HG02588 (cell line): ENCODE measurements around the gene LRRC1.

Experiments
- ATAC-seq: cut with Tn5 transposase; IDR thresholded peaks from one replicate; pipeline ENCODE4 v1.9.1; 2021; ENCODE audit warnings: mild to moderate bottlenecking, moderate library complexity; ENCODE audit not compliant: unreplicated experiment

Gene LRRC1

DNA sequence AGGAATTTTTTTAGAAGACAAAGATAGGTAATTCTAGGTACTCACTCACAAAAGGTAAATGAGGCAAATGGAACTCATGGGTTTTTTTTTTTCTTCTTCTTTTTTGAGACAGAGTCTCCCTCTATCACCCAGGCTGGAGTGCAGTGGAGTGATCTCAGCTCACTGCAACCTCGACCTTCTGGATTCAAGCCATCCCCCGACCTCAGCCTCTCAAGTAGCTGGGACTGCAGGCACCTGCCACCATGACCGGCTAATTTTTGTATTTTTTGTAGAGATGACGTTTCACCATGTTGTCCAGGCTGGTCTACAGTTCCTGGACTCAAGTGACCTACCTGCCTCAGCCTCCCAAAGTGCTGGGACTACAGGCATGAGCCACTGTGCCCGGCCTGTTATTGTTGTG, 126.1 kb downstream of the LRRC1 start:
- ATAC-seq, result no peak

DNA sequence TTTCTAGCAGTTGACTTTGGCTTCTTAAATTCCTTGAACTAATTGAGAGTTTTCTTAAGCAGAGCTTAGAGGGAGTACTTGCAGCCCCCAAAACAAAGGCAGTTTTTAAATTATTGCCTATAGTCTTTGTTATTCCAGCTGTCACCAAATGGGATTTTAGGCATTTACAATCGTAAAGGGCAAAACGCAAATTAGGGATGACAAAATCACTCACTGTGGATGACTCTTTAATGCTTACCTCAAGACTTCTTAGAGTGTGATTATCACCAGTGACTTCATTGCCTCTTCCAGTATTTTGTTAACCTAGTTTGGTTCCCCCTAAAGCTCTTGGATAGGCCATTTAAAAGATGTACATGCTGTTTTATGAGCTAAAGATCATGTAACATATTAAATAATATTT, 126.8 kb downstream of the LRRC1 start:
- ATAC-seq, result no peak

- no peak for ATAC-seq
These were observed 127.8 kb downstream of the LRRC1 start for GRCh38 chr6:53922539-53922981.

- ATAC-seq, result peak; percentile 69
These were observed 129.5 kb downstream of the LRRC1 start for GRCh38 chr6:53924277-53924676.

- no peak for ATAC-seq
These were observed 130.1 kb downstream of the LRRC1 start for GRCh38 chr6:53924821-53925422.

- no peak for ATAC-seq
These were observed 131.1 kb downstream of the LRRC1 start for GRCh38 chr6:53925891-53926290.

DNA sequence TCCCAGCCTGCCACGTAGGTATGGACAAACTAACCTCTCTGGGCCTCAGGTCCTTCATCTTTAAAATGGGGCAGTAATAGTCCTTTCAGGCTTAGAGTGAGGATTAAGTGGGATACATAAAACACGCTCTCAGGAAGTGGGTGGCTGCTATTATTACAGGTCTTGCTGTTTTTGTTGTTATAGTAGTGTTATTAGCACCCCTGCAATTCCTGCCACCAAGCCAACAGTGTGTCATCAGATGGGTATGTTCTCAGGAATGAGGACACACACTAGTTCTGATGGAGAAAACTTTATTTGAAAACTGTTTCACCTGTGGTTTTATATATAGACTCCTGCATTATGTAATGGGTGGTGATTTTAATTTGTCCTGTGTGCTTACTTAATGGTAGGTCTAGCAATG, 131.7 kb downstream of the LRRC1 start:
- ATAC-seq, result no peak

GRCh38 chr6:53928641-53929040, 133.8 kb downstream of the LRRC1 start:
- no peak for ATAC-seq

- no peak for ATAC-seq
These were observed 134.4 kb downstream of the LRRC1 start for GRCh38 chr6:53929041-53929820.

DNA sequence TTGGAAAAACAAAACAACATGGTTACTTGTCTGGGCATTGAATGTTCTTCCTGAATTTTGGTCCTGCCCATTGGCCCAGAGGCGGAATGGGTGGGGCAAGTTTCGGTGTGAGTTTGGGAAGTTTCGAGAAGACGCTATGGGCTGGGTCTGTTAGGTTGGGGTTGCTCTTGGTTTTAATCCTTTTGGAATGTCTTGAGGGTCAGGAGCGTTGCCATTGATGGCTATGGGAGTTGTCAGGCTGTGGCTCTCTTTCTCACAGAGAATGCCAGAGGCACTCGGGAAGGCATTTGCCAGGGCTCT, 135.0 kb downstream of the LRRC1 start:
- ATAC-seq, result no peak

DNA sequence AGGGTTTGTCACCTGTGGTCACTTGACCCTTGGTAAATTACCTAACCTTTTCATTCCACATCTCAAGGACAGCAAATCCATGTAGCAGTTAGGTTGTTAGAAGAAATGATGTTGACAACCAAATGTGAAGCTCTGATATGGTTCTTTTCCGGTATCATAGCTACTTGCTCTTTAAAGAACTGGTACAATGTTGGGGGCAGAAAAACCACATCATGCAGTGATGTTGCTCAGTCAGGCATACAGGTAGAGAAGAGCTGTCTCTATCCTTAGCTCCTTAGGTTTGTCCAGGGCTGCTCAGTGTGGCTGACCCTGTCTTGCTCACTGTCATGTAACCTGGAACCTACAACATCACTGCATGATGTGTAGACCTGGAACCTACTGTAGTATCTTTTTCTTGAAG, 135.5 kb downstream of the LRRC1 start:
- ATAC-seq, result no peak

- ATAC-seq, result no peak
These were observed 136.3 kb downstream of the LRRC1 start for GRCh38 chr6:53931086-53931485.

GRCh38 chr6:53932516-53932915, 137.7 kb downstream of the LRRC1 start:
- ATAC-seq, result no peak

GRCh38 chr6:53934023-53934422, 139.2 kb downstream of the LRRC1 start:
- ATAC-seq, result no peak

DNA sequence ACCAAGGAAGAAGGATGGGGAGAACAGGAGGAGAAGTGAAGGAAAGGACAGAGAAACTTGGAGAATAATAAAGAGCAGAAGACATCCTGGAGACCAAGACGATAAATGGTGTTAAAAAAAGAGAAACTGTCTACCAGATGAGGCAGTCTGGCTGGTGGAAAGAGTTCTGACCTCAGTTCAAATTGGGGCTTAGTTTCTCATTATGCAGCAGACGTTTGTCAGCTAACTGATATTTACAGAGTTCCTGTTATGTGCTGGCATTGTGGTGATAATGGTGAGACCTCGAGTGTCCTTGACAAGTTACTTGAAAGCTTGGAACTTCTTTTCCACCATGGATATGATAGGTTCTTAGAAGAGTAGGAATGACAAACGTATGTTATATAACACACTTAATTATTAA, 142.7 kb downstream of the LRRC1 start:
- no peak for ATAC-seq

DNA sequence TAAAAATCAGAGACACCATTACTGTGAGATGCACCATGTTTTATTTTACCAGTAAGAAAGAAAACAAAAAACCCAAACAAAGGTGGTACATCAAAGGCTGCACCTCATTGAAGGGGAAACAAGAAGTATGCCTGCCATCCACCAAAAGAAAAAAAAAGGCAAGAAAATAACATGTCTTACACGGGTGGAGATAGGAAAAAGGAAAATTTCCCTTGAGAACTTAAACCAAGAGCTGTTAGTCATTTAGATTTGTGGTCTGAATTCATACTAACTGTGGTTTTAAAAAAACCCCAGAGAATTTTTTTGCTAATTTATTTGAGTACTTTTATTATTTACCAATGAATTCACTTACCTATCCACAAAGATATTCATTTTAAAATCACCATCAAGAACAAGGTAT, 144.0 kb downstream of the LRRC1 start:
- no peak for ATAC-seq

- ATAC-seq, result no peak
These were observed 145.0 kb downstream of the LRRC1 start for GRCh38 chr6:53939830-53940229.

GRCh38 chr6:53943395-53943794, 148.6 kb downstream of the LRRC1 start:
- no peak for ATAC-seq

GRCh38 chr6:53944091-53944490, 149.3 kb downstream of the LRRC1 start:
- ATAC-seq, result no peak

DNA sequence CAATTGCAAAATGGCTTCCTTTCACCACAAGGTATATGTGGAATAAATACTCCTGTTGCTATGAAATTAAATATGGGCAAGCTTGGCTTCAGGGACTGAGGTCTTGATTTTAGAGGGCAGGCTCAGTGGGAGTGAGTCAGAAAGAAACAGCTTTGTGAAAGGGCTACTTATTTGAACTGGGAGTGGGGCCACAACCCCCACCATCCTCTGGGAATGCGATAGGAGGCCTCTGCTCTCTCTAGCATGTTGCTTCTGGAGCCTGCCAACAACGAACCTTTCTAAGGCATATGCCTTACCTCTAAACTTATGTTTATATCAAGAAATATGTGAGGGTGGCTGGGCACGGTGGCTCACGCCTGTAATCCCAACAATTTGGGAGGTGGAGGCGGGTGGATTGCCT, 149.7 kb downstream of the LRRC1 start:
- no peak for ATAC-seq

DNA sequence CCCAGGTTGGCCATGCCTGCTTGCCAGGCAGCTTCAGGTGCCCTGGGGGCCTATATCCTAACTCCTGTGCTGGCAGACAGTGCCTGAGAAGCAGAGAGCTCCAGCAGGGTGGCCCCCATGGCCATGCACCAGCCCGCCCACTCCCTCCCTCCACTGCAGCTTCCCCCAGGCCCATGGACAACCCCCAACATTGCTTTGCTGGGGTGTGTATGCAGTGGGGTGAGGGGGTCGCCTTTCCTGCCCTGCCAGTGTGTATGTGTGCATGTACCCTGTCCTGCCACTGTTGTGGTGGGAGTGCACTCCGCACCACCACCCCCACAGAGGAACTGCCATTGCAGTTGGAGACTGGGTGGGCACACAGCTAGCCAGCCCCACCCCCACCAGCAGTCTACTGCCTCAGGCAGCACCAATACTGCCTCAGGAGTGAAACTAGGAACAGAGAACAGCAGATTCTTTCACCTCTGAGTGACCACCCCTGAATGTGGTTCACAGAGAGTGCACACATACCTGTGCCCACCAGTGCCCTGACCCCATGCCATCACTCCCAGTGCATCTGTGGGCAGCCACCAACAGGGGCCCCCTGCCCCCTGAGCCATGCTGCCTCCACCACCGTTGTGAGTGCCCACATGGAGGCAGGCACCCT, 151.1 kb downstream of the LRRC1 start:
- peak; percentile 51 for ATAC-seq

DNA sequence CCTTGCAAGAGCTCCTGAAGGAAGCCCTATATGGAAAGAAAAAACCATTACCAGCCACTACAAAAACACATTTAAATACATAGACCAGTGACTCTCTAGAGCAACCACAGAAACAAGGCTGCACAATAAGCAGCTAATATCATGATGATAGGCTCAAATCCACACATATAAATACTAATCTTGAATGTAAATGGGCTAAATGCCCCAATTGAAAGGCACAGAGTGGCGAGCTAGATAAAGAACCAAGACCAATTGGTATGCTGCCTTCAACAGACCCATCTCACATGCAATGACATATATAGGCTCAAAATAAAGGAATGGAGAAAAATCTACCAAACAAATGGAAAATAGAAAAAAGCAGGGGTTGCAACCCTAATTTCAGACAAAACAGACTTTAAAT, 153.0 kb downstream of the LRRC1 start:
- ATAC-seq, result no peak
